IMR-90 (cell line): ENCODE data around the gene RNU5D-1. TPM values are rescaled to one million over a fixed set of nuclear protein-coding genes. Genes with fewer than 3 reads are reported as not detected.

ENCODE experiments used
- ATAC-seq: fragments of 200-7000 bp; cut with Tn5 transposase; 2 replicates; pipeline ENCODE4 v1.9.1; 2020; ENCODE audit warnings: low read depth, mild to moderate bottlenecking, moderate library complexity
- BruUV-seq: library from RNA; stranded (reverse); fragments of 400-500 nt; replicated peaks from 2 replicates; lab custom pipeline; 2021; lab: Mats Ljungman, UMichigan
- CTCF ChIA-PET: fragments of 300-600 bp; formaldehyde crosslinking; extraction: SDS; loops from one replicate; lab custom pipeline; 2021; ENCODE audit warnings: antibody characterized with exemption; lab: Yijun Ruan, JAX
- POLR2A ChIA-PET: fragments of 300-600 bp; sonication (Branson Sonifier 250); formaldehyde crosslinking; loops from one replicate; lab custom pipeline; 2022; ENCODE audit warnings: antibody characterized with exemption; ENCODE audit not compliant: unreplicated experiment; lab: Charles Lee
- DNase-seq: peaks from one replicate; pipeline ENCODE4 v3.0.0; 2013
- H2AFZ ChIP-seq: replicated peaks from 2 replicates; pipeline ENCODE3; 2013; ENCODE audit warnings: low read length, mild to moderate bottlenecking; ENCODE audit not compliant: poor library complexity
- H2AK5ac ChIP-seq: 2 replicates; pipeline ENCODE4 v1.6.1; 2013; ENCODE audit warnings: low read depth, low read length, inconsistent platforms
- H2AK9ac ChIP-seq: replicated peaks from 2 replicates; pipeline ENCODE3; 2013; ENCODE audit warnings: mild to moderate bottlenecking, low read depth, low read length, moderate library complexity; ENCODE audit not compliant: poor library complexity
- H2BK120ac ChIP-seq: 2 replicates; pipeline ENCODE4 v1.6.1; 2013; ENCODE audit warnings: low read depth, low read length, inconsistent platforms
- H2BK15ac ChIP-seq: 3 replicates; pipeline ENCODE4 v1.6.1; 2013; ENCODE audit warnings: low read depth, low read length, inconsistent platforms
- H2BK20ac ChIP-seq: 2 replicates; pipeline ENCODE4 v1.6.1; 2013; ENCODE audit warnings: low read depth, mild to moderate bottlenecking, inconsistent platforms, low read length, moderate library complexity
- H2BK5ac ChIP-seq: 2 replicates; pipeline ENCODE4 v1.6.1; 2013; ENCODE audit warnings: mild to moderate bottlenecking, low read depth, low read length, inconsistent platforms; ENCODE audit not compliant: poor library complexity, severe bottlenecking
- H3K14ac ChIP-seq: replicated peaks from 2 replicates; pipeline ENCODE4 v1.6.1; 2013; ENCODE audit warnings: low read depth, low read length, inconsistent platforms
- H3K18ac ChIP-seq: 2 replicates; pipeline ENCODE4 v1.6.1; 2013; ENCODE audit warnings: low read depth, low read length, control low read depth
- H3K23ac ChIP-seq: 2 replicates; pipeline ENCODE4 v1.6.1; 2013; ENCODE audit warnings: low read depth, low read length, inconsistent platforms
- H3K27ac ChIP-seq: 2 replicates; pipeline ENCODE4 v1.5.1; 2013; ENCODE audit warnings: mild to moderate bottlenecking, control low read depth, low read length; ENCODE audit not compliant: insufficient read depth
- H3K27me3 ChIP-seq: 2 replicates; pipeline ENCODE4 v1.6.1; 2013; ENCODE audit warnings: low read length; ENCODE audit not compliant: control insufficient read depth, insufficient read depth
- H3K36me3 ChIP-seq: 2 replicates; pipeline ENCODE4 v1.6.1; 2013; ENCODE audit warnings: low read length, mixed read lengths; ENCODE audit not compliant: control insufficient read depth, insufficient read depth
- H3K4ac ChIP-seq: 2 replicates; pipeline ENCODE4 v1.6.1; 2013; ENCODE audit warnings: low read depth, low read length, inconsistent platforms
- H3K4me1 ChIP-seq: 2 replicates; pipeline ENCODE4 v1.6.1; 2013; ENCODE audit warnings: low read length, mixed read lengths; ENCODE audit not compliant: control insufficient read depth, insufficient read depth
- H3K4me2 ChIP-seq: 2 replicates; pipeline ENCODE4 v1.6.1; 2013; ENCODE audit warnings: low read depth, mild to moderate bottlenecking, control low read depth, low read length, moderate library complexity
- H3K4me3 ChIP-seq: 2 replicates; pipeline ENCODE4 v1.5.1; 2013; ENCODE audit warnings: low read depth, mild to moderate bottlenecking, control low read depth, low read length, moderate library complexity; ENCODE audit not compliant: insufficient read depth
- H3K56ac ChIP-seq: 2 replicates; pipeline ENCODE4 v1.6.1; 2013; ENCODE audit warnings: low read length, inconsistent platforms; ENCODE audit not compliant: insufficient read depth; ENCODE audit errors: extremely low read depth
- H3K79me1 ChIP-seq, 2 experiments: 2 replicates each; pipeline ENCODE4 v1.6.1; 2013; ENCODE audit warnings: low read length in 2 of 2, inconsistent platforms in 1 of 2, low read depth in 1 of 2
- H3K9ac ChIP-seq: 2 replicates; pipeline ENCODE4 v1.6.1; 2013; ENCODE audit warnings: low read depth, low read length, control low read depth
- H3K9me1 ChIP-seq: 2 replicates; pipeline ENCODE4 v1.6.1; 2013; ENCODE audit warnings: low read length, inconsistent platforms; ENCODE audit not compliant: insufficient read depth
- H3K9me3 ChIP-seq: 2 replicates; pipeline ENCODE4 v1.6.1; 2013; ENCODE audit warnings: low read length; ENCODE audit not compliant: control insufficient read depth, insufficient read depth
- H4K20me1 ChIP-seq: 2 replicates; pipeline ENCODE4 v1.6.1; 2013; ENCODE audit warnings: low read length, inconsistent platforms; ENCODE audit not compliant: insufficient read depth
- H4K5ac ChIP-seq: 2 replicates; pipeline ENCODE4 v1.6.1; 2013; ENCODE audit warnings: mild to moderate bottlenecking, low read depth, low read length, control low read depth
- H4K8ac ChIP-seq, 2 experiments: 2 replicates each; pipeline ENCODE4 v1.6.1; 2013; ENCODE audit warnings: low read depth in 2 of 2, low read length in 2 of 2, control low read depth in 1 of 2, inconsistent platforms in 1 of 2
- H4K91ac ChIP-seq: 2 replicates; pipeline ENCODE4 v1.6.1; 2013; ENCODE audit warnings: low read depth, low read length, inconsistent platforms; ENCODE audit not compliant: insufficient read depth
- CTCF ChIP-seq: conservative IDR thresholded peaks from 2 replicates; pipeline ENCODE4 v1.5.1; 2012; ENCODE audit warnings: mild to moderate bottlenecking, low read depth, low read length, improper control_type of control experiment
- POLR2A ChIP-seq: IDR thresholded peaks from 2 replicates; pipeline ENCODE4 v1.6.1; 2012; ENCODE audit warnings: mild to moderate bottlenecking, low read depth, low read length
- WGBS, 2 experiments: methylation state at CpG; one replicate each; pipeline versions ENCODE4 v1.1.5 to v1.1.7; 2013; ENCODE audit warnings: missing lambda C conversion rate in 2 of 2; ENCODE audit not compliant: insufficient read length in 1 of 2; ENCODE audit errors: extremely low coverage in 2 of 2; 5-methylcytosine and 5-hydroxymethylcytosine counted together
- dilution Hi-C: fragments of 300-500 bp; cut with HindIII; formaldehyde crosslinking; loops from one replicate; pipeline ENCODE4 v1.14.3; 2018; ENCODE audit warnings: low sequenced_read_pairs; ENCODE audit not compliant: unreplicated experiment
- in situ Hi-C: fragments of 300-500 bp; cut with MboI; formaldehyde crosslinking; loops from 3 replicates; pipeline ENCODE4 v1.14.3; 2019; ENCODE audit warnings: low sequenced_read_pairs, inconsistent platforms, mixed read lengths
- intact Hi-C: fragments of 100-400 bp; cut with micrococcal nuclease; formaldehyde crosslinking; loops from 2 replicates; pipeline ENCODE4 v1.10.0; 2022
- polyA plus RNA-seq, 3 experiments: library from polyadenylated mRNA; depleted of rRNA; stranded (reverse); fragments of >200 nt; gene quantifications; 2 replicates each; pipeline ENCODE4 v1.2.3, GENCODE V29; 2012; ENCODE audit warnings: low replicate concordance in 1 of 3
- total RNA-seq: library from RNA; depleted of rRNA; stranded (reverse); fragments of >200 nt; gene quantifications from 2 replicates; pipeline ENCODE4 v1.2.3, GENCODE V29; 2012

RNU5D-1 gene
- total and polyA plus RNA-seq, 2 of the 4 experiments (the other 2 are of a cell fraction): not detected

- peak overlapping the region; percentile 80; the same call in 1 of the 2 replicates for H2BK20ac ChIP-seq
- no peak overlapping the region for H3K4ac ChIP-seq
- H4K5ac ChIP-seq: no peak overlapping the region
- 0 out of 2 replicates have a peak overlapping the region, but pooled peaks have one; percentile 19 for H3K56ac ChIP-seq
- H3K9me3 ChIP-seq: no peaks in the 10 kb centered on the region
- CTCF ChIA-PET: interaction anchor here (1.2 kb wide), 1 partner anchor 10 kb away, joined by 5 read pairs; the partner anchor contains the start of gene RNU5D-1
- BruUV-seq: TSS peak; percentile 98
- intact Hi-C loops: no loop called here
- WGBS, 2 experiments: no CpG with 5 or more reads among the region's 14 CpGs
- no peak overlapping the region for H2BK5ac ChIP-seq
- POLR2A ChIA-PET: interaction anchor here (0.6 to 1.7 kb wide), 4 partner anchors 9 to 1071 kb away, joined by 3 to 9 read pairs (median 8); no protein-coding TSS in a partner anchor
- peak overlapping the region in 1 of 2 experiments; percentile 46; a peak in 1 of 4 replicates for H4K8ac ChIP-seq
- H2AK5ac ChIP-seq: peak overlapping the region; percentile 38; the same call in 1 of the 2 replicates
- dilution Hi-C loops: no loop called here
- H4K91ac ChIP-seq: peak overlapping the region; percentile 56; the same call in 1 of the 2 replicates
- peak overlapping the region; percentile 81 for H2AFZ ChIP-seq
- no peaks in the 10 kb centered on the region for H3K79me1 ChIP-seq
- ATAC-seq: peak; percentile 79
- H3K27me3 ChIP-seq: no peaks in the 10 kb centered on the region
- H2BK120ac ChIP-seq: peak overlapping the region; percentile 77
- H2AK9ac ChIP-seq: no peak overlapping the region
- no peak overlapping the region for H3K4me3 ChIP-seq
- no peak overlapping the region for H2BK15ac ChIP-seq
- H3K4me2 ChIP-seq: peak overlapping the region; percentile 37; the same call in 1 of the 2 replicates
- H4K20me1 ChIP-seq: no peaks in the 10 kb centered on the region
- H3K9me1 ChIP-seq: peaks cover 4% of the 10 kb centered on the region; the same call in 1 of the 2 replicates
- no peak overlapping the region for H3K14ac ChIP-seq
- DNase-seq: peak; percentile 91
- peak overlapping the region; percentile 59; the same call in 1 of the 2 replicates for H3K23ac ChIP-seq
- H3K18ac ChIP-seq: no peak overlapping the region
- H3K9ac ChIP-seq: no peak overlapping the region
- peaks cover 6% of the 10 kb centered on the region for H3K4me1 ChIP-seq
- TF ChIP-seq CTCF (no peak), POLR2A (peak; percentile 99)
- in situ Hi-C loops: no loop called here
- H3K27ac ChIP-seq: no peak overlapping the region
- no peaks in the 10 kb centered on the region for H3K36me3 ChIP-seq
Measured at GRCh38 chr1:44721485-44722361, 9.2 kb downstream of the RNU5D-1 start.
